Hindlimb muscle (tissue), 1 donor: ENCODE results near the gene FLVCR1. TPM values are rescaled to one million over a fixed set of nuclear protein-coding genes. Genes with fewer than 3 reads are reported as not detected.
"Not testable (repeated sequence)": the region's sequence is repeated elsewhere in the genome, so short reads cannot be mapped to it uniquely, and the experiment has no call there.

Source experiments
- DNase-seq: peaks from one replicate; pipeline ENCODE4 v3.0.0-alpha.2; 2013
- polyA plus RNA-seq: library from polyadenylated mRNA; unstranded; fragments of 120-200 nt; gene quantifications from one replicate; pipeline ENCODE4 v1.2.1, GENCODE V29; 2013; ENCODE audit not compliant: insufficient read length

FLVCR1 gene
- polyA plus RNA-seq, 1 donor: 7.0 TPM

- no peak for DNase-seq
Measured at GRCh38 chr1:212860713-212861581, 2.9 kb downstream of the FLVCR1 start.

- DNase-seq: no peak
Measured at GRCh38 chr1:212862111-212862690, 4.1 kb downstream of the FLVCR1 start.

GRCh38 chr1:212863345-212863744 is 5.3 kb downstream of the FLVCR1 start:
- not testable (repeated sequence) for DNase-seq

GRCh38 chr1:212864201-212864600 is 6.1 kb downstream of the FLVCR1 start:
- DNase-seq: no peak

- no peak for DNase-seq
Measured at GRCh38 chr1:212867192-212867591, 9.1 kb downstream of the FLVCR1 start.

- no peak for DNase-seq
Measured at GRCh38 chr1:212871976-212872375, 13.9 kb downstream of the FLVCR1 start.

- DNase-seq: no peak
Measured at GRCh38 chr1:212873518-212873917, 15.4 kb downstream of the FLVCR1 start.

- no peak for DNase-seq
Measured at GRCh38 chr1:212878418-212878817, 20.3 kb downstream of the FLVCR1 start.

- DNase-seq: no peak
Measured at GRCh38 chr1:212879947-212880690, 22.0 kb downstream of the FLVCR1 start.

GRCh38 chr1:212884592-212884991 is 26.5 kb downstream of the FLVCR1 start:
- no peak for DNase-seq

- no peak for DNase-seq
Measured at GRCh38 chr1:212892108-212892507, 34.0 kb downstream of the FLVCR1 start.

GRCh38 chr1:212899845-212900244 is 41.8 kb downstream of the FLVCR1 start:
- no peak for DNase-seq

- DNase-seq: no peak
Measured at GRCh38 chr1:212901290-212901689, 43.2 kb downstream of the FLVCR1 start.

GRCh38 chr1:212902054-212902453 is 44.0 kb downstream of the FLVCR1 start:
- no peak for DNase-seq

GRCh38 chr1:212903664-212904063 is 45.6 kb downstream of the FLVCR1 start:
- no peak for DNase-seq

- DNase-seq: not testable (repeated sequence)
Measured at GRCh38 chr1:212908071-212908470, 50.0 kb downstream of the FLVCR1 start.

GRCh38 chr1:212908971-212909370 is 50.9 kb downstream of the FLVCR1 start:
- DNase-seq: no peak

GRCh38 chr1:212909652-212910063 is 51.6 kb downstream of the FLVCR1 start:
- no peak for DNase-seq

GRCh38 chr1:212910213-212910612 is 52.1 kb downstream of the FLVCR1 start:
- DNase-seq: not testable (repeated sequence)

GRCh38 chr1:212913638-212914037 is 55.6 kb downstream of the FLVCR1 start:
- DNase-seq: not testable (repeated sequence)

GRCh38 chr1:212914110-212914509 is 56.0 kb downstream of the FLVCR1 start:
- not testable (repeated sequence) for DNase-seq

GRCh38 chr1:212914789-212915188 is 56.7 kb downstream of the FLVCR1 start:
- no peak for DNase-seq
